Stimulated activated CD8-positive, alpha-beta memory T cell treated with anti-CD3 and anti-CD28 coated beads, Interleukin-15, amount 100 ng/mL, for 1 hour (primary cell): ENCODE results near the gene TOPAZ1.
A peak's percentile ranks its signal among the peaks of the same experiment; 100 is the strongest.

Source experiments
- DNase-seq: peaks from one replicate; pipeline ENCODE4 v3.0.0-alpha.2; 2020; ENCODE audit warnings: low read depth

The TOPAZ1 gene

DNA sequence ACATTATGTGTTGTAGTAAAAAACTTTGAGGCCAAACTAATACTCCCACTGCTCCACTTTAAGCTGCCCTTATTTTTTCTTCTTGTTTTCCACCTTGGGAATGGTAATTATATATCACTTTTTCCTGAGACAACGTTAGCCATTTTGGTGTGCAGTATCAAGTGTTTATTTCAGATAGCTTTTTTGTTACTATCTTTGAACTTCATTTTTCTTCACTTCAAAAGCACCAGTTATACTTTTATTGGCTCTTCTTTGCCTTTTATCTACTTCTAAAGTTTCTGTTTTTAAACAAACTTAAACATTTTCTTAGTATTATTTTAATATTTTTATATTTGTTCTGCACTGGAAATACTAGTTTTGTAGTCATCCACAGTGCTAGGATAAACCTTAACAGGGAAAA lies 6.5 kb downstream of the TOPAZ1 start:
- no peak for DNase-seq

DNA sequence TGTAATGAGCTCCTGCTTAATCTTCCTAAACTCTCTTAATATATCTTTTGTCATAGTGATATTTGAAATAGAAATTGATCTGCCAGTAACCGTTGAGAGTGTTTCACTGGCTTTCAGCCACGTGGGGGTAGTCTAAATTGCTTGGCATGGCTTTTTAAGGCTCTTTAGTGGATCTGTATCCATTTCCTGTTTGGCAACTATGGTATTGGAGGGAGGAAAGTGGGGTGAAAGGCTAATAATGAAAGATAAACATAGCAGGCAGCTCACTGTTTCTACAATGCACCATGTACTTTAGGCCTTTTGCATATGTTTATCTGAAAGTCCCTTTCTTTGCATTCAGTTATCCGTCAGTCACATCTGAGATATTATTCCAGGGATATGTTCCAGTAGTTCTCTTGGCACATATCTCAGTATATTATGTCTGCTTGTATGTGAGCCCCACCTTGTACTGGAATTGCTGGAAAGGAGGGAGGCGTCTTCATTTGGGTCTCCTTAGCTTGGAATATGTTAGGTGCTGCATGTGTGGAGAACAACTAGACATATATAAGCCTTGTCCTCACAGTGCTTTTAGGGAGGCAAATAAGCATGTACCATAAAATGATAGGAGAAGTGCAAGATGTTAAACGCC lies 10.8 kb downstream of the TOPAZ1 start:
- DNase-seq, result no peak

DNA sequence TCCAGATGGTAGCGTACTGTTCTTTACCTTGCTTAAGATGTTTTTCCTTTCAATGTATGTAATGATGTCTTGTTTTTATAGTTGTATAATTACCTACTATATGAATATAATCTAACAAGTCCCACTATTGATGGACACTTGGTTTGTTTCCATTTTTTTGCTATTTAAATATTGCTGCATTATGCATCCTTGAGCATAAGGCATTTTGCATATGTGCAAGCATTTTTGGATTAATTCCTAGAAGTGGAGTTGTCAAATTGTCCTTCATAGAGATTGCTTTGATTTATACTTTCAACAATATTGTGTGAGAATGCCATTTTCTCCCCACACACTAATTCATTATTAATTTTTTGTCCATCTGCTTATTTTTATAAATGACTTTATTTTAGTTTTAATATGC lies 17.7 kb downstream of the TOPAZ1 start:
- DNase-seq, result no peak

DNA sequence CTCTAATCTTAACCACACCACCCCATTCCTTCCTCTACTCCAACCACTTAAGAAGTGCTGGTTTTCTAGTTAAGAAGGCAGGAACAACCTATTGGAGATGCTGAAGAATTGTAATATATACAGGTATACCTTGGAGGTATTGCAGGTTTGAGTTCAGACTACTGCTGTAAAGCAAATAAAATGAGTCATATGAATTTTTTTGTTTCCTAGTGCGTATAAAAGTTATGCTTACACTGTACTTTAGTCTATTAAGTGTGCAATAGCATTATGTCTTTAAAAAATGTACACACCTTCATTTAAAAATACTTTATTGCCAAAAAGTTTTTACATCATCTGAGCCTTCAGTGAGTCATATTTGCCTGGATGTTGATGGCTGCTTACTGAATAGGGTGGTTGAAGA lies 22.5 kb downstream of the TOPAZ1 start:
- DNase-seq, result no peak

GRCh38 chr3:44265815-44266214 lies 24.1 kb downstream of the TOPAZ1 start:
- no peak for DNase-seq

DNA sequence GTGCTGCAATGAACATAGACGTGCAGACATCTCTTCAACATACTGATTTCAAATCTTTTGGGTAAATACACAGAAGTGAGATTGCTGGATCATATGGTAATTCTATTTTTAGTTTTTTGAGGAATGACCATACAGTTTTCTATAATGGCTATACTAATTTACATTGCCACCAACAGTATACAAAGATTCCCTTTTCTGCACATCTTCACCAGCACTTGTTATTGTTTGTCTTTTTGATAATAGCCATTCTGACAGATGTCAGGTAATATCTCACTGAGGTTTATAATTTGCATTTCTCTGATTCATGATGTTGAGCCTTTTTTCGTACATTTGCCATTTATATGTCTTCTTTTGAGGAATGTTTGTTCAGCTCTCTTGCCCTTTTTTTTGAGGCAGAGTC lies 30.5 kb downstream of the TOPAZ1 start:
- no peak for DNase-seq

DNA sequence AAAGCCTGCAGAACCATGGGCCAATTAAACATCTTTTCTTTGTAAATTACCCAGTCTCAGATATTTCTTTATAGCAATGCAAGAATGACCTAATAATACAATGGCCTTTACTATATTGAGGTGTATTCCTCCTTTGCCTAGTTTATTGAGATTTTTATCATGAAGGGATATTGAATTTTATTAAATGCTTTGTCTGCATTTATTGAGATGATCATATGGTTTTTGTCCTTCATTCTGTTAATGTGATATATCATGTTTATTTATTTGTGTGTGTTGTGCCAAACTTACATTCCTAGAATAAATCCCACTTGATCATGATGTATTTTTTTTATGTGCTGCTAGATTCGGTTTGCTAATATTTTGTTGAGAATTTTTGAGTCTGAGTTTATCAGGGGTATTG lies 36.2 kb downstream of the TOPAZ1 start:
- no peak for DNase-seq

- no peak for DNase-seq
Observed at GRCh38 chr3:44280077-44280476, 38.4 kb downstream of the TOPAZ1 start.

DNA sequence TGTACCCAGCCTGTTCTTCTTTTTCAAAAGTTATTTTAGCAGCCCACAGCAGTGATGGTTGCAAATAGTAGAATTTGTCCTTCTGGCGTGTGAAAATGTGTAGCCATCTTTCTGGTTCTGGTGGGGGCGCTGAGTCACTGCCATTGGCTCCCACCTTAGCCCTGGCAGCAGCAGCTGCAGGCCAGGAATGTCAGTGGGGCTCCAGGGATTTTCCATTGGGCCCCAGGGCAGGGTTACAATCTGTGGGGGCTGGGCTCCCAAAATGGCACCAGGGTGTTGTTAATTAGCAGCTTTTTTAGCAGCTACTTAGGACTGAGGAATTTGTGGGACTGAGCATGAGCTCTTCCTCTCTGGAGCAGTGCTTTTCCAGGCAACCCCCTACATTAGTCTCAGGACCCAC lies 38.9 kb downstream of the TOPAZ1 start:
- DNase-seq, result no peak

DNA sequence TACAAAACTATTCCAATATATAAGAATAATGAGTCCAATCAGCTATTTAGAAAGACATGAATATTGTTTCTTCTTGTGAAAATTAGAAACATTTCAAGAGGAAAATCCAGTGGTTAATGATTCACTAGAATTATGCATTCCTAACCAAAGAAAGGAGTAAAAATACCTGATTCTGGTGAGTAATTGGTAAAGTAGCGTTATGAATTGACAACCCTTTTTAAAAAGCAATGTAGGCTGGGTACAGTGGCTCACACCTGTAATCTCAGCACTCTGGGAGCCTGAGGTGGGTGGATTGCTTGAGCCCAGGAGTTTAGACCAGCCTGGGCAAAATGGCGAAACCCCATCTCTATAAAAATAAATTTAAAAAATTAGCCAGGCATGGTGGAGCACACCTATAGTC lies 43.3 kb downstream of the TOPAZ1 start:
- DNase-seq, result no peak

- DNase-seq, result no peak
Observed at GRCh38 chr3:44289882-44290462, 48.3 kb downstream of the TOPAZ1 start.

- no peak for DNase-seq
Observed at GRCh38 chr3:44292276-44292675, 50.6 kb downstream of the TOPAZ1 start.

GRCh38 chr3:44292947-44293346 lies 51.3 kb downstream of the TOPAZ1 start:
- no peak for DNase-seq

GRCh38 chr3:44297255-44297654 lies 55.6 kb downstream of the TOPAZ1 start:
- DNase-seq, result no peak

- DNase-seq, result no peak
Observed at GRCh38 chr3:44301746-44302145, 60.1 kb downstream of the TOPAZ1 start.

DNA sequence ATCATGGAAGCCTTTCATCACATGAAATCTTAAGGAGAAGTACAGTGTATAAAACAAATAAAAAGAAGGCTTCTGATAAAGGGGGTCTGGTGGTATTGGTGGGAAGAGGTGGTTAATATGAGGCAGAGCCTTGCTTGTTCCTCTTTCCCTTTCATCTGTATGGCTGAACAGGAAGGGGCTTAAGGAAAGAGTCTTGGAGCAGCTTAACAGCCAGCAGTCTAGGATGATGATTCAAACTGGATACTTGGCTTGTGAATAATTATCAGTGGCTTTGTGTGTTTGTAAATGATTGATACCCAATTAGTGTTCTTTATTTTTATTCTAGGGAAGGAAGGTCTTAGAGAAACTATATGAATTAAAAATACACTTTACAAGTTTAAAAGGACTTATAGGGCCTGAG lies 67.8 kb downstream of the TOPAZ1 start:
- DNase-seq, result no peak

DNA sequence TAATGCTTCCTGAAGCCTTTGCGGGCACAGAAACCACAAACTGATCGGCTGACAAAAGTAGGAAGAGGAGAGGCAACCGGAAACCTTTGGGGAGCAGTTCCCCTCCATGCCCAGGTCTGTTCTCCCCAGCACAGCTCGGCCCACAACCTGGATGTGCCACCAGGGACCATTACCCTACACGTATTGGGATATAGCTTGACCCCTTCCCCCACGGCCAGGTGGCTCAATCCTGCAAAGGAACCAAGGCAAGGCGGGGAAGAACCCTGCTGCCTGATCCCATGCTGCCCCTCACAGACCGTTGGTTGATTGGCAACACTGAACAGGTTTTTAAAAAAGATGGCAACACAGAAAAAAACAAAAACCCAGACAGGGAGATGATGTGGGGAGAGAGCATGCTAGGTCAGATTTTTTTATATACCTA lies 77.2 kb downstream of the TOPAZ1 start:
- DNase-seq, result no peak

DNA sequence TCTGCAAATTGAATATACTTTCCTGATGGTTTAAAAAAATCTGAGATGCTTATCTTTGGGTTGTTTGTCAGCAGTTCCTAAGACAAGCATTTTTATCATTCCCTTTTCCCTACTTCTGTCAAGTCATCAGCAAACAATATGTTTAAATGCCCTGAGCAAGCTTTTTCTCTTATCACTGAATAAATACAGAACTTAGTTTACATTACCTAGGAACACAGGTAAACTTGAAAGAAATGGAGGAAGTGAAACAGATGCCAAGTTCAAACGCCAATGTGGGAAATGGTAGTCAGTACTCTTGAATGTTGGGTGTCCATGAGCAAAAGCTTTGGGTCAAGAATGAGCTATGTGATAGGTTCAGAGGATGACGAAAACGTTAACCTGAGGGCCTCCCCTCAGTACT lies 79.6 kb downstream of the TOPAZ1 start:
- no peak for DNase-seq

DNA sequence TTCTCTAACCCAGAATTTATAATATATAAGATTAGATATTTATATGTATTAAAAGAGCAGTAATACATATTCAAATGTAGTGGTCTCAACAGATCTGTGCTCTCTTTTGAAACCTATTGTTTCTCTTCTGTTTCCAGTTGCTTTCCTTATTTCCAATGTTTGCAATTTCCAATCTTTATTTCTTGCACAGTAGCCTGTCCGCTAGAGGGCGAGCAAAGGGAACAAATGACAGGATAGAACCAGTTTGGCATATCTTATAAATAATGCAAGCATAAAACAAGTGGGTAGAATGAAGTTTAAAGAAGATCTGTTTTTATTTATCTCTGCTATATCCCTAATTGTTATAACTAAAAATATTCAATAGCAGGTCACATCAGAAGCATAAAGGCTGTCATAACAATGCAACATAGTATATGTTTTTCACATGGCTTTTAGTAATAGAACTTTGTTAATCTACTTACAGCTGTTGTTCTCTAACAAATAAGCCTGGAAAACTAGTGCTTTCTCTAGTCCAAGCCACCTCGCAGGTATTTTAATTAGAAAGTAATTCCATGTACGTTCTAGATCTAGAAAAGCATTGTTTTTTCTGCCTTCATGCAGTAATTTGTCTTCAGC lies 81.8 kb downstream of the TOPAZ1 start:
- peak; percentile 33 for DNase-seq

GRCh38 chr3:44324584-44324983 lies 82.9 kb downstream of the TOPAZ1 start:
- no peak for DNase-seq

- DNase-seq, result no peak
Observed at GRCh38 chr3:44326019-44326418, 84.3 kb downstream of the TOPAZ1 start.

GRCh38 chr3:44326515-44326914 lies 84.8 kb downstream of the TOPAZ1 start:
- DNase-seq, result no peak

DNA sequence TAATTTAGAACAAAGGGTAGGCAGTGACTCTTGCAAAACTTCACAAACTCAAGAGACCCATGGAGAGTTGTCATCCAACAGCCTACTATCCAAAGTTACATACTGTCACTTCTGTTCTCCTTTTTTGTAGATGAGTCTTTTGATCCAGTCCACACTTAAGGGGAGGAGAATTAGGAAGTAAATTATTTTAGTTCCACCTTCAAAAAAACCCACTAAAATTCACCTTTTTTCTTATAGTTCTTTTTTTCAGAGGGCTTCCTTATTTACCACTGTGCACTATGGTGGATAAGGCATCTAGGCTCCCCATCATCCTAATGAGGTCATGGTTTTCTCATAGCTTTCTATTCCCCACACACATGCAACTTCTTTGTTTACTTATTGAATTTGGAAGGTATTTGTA lies 88.3 kb downstream of the TOPAZ1 start:
- no peak for DNase-seq

DNA sequence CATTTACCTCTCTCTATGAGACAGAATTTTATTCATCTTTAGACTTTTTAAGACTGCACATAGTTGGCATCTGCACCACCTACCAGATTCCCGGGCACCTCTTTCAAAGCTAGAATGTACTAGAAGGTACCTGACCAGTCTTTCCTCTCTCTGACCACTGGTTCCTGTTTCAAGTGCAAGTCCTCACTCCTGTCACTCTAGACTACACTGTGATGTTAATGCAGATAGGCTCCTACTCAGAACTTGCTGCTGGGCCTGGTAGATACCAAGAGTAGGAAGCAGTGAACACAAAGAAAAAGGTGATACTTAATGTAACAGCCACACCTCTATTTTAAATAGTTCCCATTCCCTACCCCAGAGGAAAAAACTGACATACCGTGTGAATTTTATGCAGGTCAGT lies 88.8 kb downstream of the TOPAZ1 start:
- DNase-seq, result no peak
